KOPT-K1 (cell line): ENCODE measurements around the gene RGL1.

Experiments used
- H3K27ac ChIP-seq: fragments of 200-600 bp; sonication (generic); 2 replicates; pipeline ENCODE4 v1.5.1; 2016; ENCODE audit warnings: antibody characterized with exemption, mild to moderate bottlenecking, low read depth, low read length; ENCODE audit not compliant: poor library complexity, severe bottlenecking
- H3K36me3 ChIP-seq: fragments of 200-600 bp; sonication (generic); 2 replicates; pipeline ENCODE4 v1.5.1; 2017; ENCODE audit warnings: antibody characterized with exemption, mild to moderate bottlenecking, low read length, moderate library complexity; ENCODE audit not compliant: insufficient read depth
- H3K9me3 ChIP-seq: fragments of 200-600 bp; sonication (generic); 2 replicates; pipeline ENCODE4 v1.5.1; 2017; ENCODE audit warnings: antibody characterized with exemption, low read length, mild to moderate bottlenecking; ENCODE audit not compliant: insufficient read depth, poor library complexity, severe bottlenecking

RGL1 gene

GRCh38 chr1:183827801-183828200 lies 22.9 kb downstream of the RGL1 start:
- Histone ChIP-seq H3K27ac (no peak overlapping the region), H3K36me3 (no peaks in the 10 kb centered on the region), H3K9me3 (no peaks in the 10 kb centered on the region)

- Histone ChIP-seq H3K27ac (no peak overlapping the region), H3K9me3 (no peaks in the 10 kb centered on the region), H3K36me3 (no peaks in the 10 kb centered on the region)
Measured at GRCh38 chr1:183830389-183830788, 25.5 kb downstream of the RGL1 start.

GRCh38 chr1:183831311-183831710 lies 26.4 kb downstream of the RGL1 start:
- H3K27ac ChIP-seq = no peak overlapping the region
- H3K9me3 ChIP-seq = no peaks in the 10 kb centered on the region
- no peaks in the 10 kb centered on the region for H3K36me3 ChIP-seq

- no peak overlapping the region for H3K27ac ChIP-seq
- no peaks in the 10 kb centered on the region for H3K36me3 ChIP-seq
- no peaks in the 10 kb centered on the region for H3K9me3 ChIP-seq
Measured at GRCh38 chr1:183832459-183832858, 27.5 kb downstream of the RGL1 start.

- no peak overlapping the region for H3K27ac ChIP-seq
- no peaks in the 10 kb centered on the region for H3K36me3 ChIP-seq
- no peaks in the 10 kb centered on the region for H3K9me3 ChIP-seq
Measured at GRCh38 chr1:183834568-183834967, 29.6 kb downstream of the RGL1 start.

GRCh38 chr1:183836598-183836997 lies 31.7 kb downstream of the RGL1 start:
- H3K36me3 ChIP-seq = no peaks in the 10 kb centered on the region
- no peaks in the 10 kb centered on the region for H3K9me3 ChIP-seq

GRCh38 chr1:183837062-183837461 lies 32.1 kb downstream of the RGL1 start:
- Histone ChIP-seq H3K36me3 (no peaks in the 10 kb centered on the region), H3K27ac (no peak overlapping the region), H3K9me3 (no peaks in the 10 kb centered on the region)

More at GRCh38 chr1:183836598-183836997, 31.7 kb downstream of the RGL1 start:
- H3K27ac ChIP-seq = no peak overlapping the region

GRCh38 chr1:183838221-183838620 lies 33.3 kb downstream of the RGL1 start:
- no peaks in the 10 kb centered on the region for H3K36me3 ChIP-seq
- H3K27ac ChIP-seq = no peak overlapping the region

GRCh38 chr1:183840140-183840539 lies 35.2 kb downstream of the RGL1 start:
- H3K9me3 ChIP-seq = no peaks in the 10 kb centered on the region
- no peak overlapping the region for H3K27ac ChIP-seq
- H3K36me3 ChIP-seq = no peaks in the 10 kb centered on the region

More at GRCh38 chr1:183838221-183838620, 33.3 kb downstream of the RGL1 start:
- no peaks in the 10 kb centered on the region for H3K9me3 ChIP-seq

- Histone ChIP-seq H3K27ac (no peak overlapping the region), H3K9me3 (no peaks in the 10 kb centered on the region), H3K36me3 (no peaks in the 10 kb centered on the region)
Measured at GRCh38 chr1:183841550-183841949, 36.6 kb downstream of the RGL1 start.

- no peaks in the 10 kb centered on the region for H3K36me3 ChIP-seq
- H3K9me3 ChIP-seq = no peaks in the 10 kb centered on the region
- no peak overlapping the region for H3K27ac ChIP-seq
Measured at GRCh38 chr1:183841950-183842794, 37.3 kb downstream of the RGL1 start.

- Histone ChIP-seq H3K9me3 (no peaks in the 10 kb centered on the region), H3K36me3 (no peaks in the 10 kb centered on the region), H3K27ac (no peak overlapping the region)
Measured at GRCh38 chr1:183842795-183843144, 37.9 kb downstream of the RGL1 start.

- no peak overlapping the region for H3K27ac ChIP-seq
- H3K36me3 ChIP-seq = no peaks in the 10 kb centered on the region
- H3K9me3 ChIP-seq = no peaks in the 10 kb centered on the region
Measured at GRCh38 chr1:183844806-183845205, 39.9 kb downstream of the RGL1 start.

- no peaks in the 10 kb centered on the region for H3K36me3 ChIP-seq
- H3K27ac ChIP-seq = no peak overlapping the region
- no peaks in the 10 kb centered on the region for H3K9me3 ChIP-seq
Measured at GRCh38 chr1:183845681-183846080, 40.8 kb downstream of the RGL1 start.

- H3K9me3 ChIP-seq = no peaks in the 10 kb centered on the region
- H3K36me3 ChIP-seq = no peaks in the 10 kb centered on the region
- H3K27ac ChIP-seq = no peak overlapping the region
Measured at GRCh38 chr1:183847641-183848040, 42.7 kb downstream of the RGL1 start.

GRCh38 chr1:183850852-183851251 lies 45.9 kb downstream of the RGL1 start:
- Histone ChIP-seq H3K27ac (no peak overlapping the region), H3K9me3 (no peaks in the 10 kb centered on the region), H3K36me3 (no peaks in the 10 kb centered on the region)
